HG03025 (cell line): ENCODE measurements around the gene PHF3.

Source experiments
- ATAC-seq: cut with Tn5 transposase; IDR thresholded peaks from one replicate; pipeline ENCODE4 v1.9.1; 2021; ENCODE audit warnings: mild to moderate bottlenecking, moderate library complexity; ENCODE audit not compliant: unreplicated experiment, low FRiP score

The PHF3 gene

GRCh38 chr6:63635588-63636517 lies at the start of gene PHF3:
TSS of gene PHF3 (plus strand) at chr6:63635802. CDS start at chr6:63646552, 10,750 bp downstream.
- peak; percentile 86 for ATAC-seq

- ATAC-seq, result no peak
Measured at GRCh38 chr6:63589952-63590411, 45.6 kb upstream of the PHF3 start.

- ATAC-seq, result no peak
Measured at GRCh38 chr6:63592886-63593285, 42.7 kb upstream of the PHF3 start.

GRCh38 chr6:63597141-63598048 lies 38.2 kb upstream of the PHF3 start:
- no peak for ATAC-seq

GRCh38 chr6:63598049-63599036 lies 37.3 kb upstream of the PHF3 start:
- peak; percentile 100 for ATAC-seq

- ATAC-seq, result no peak
Measured at GRCh38 chr6:63599243-63599642, 36.4 kb upstream of the PHF3 start.

- no peak for ATAC-seq
Measured at GRCh38 chr6:63600136-63600535, 35.5 kb upstream of the PHF3 start.

- ATAC-seq, result no peak
Measured at GRCh38 chr6:63609231-63609630, 26.4 kb upstream of the PHF3 start.

GRCh38 chr6:63610944-63611343 lies 24.7 kb upstream of the PHF3 start:
- ATAC-seq, result no peak

- no peak for ATAC-seq
Measured at GRCh38 chr6:63611560-63611959, 24.0 kb upstream of the PHF3 start.

- ATAC-seq, result no peak
Measured at GRCh38 chr6:63615590-63615989, 20.0 kb upstream of the PHF3 start.

GRCh38 chr6:63624091-63624490 lies 11.5 kb upstream of the PHF3 start:
- ATAC-seq, result no peak

GRCh38 chr6:63630466-63630865 lies 5.1 kb upstream of the PHF3 start:
- no peak for ATAC-seq

- ATAC-seq, result no peak
Measured at GRCh38 chr6:63634630-63635029, 972 bp upstream of the PHF3 start.

- ATAC-seq, result peak; percentile 31
Measured at GRCh38 chr6:63635215-63635587, 401 bp upstream of the PHF3 start.

- peak; percentile 9 for ATAC-seq
Measured at GRCh38 chr6:63636518-63637021, 968 bp downstream of the PHF3 start.

- ATAC-seq, result no peak
Measured at GRCh38 chr6:63637865-63638445, 2.4 kb downstream of the PHF3 start.

- ATAC-seq, result no peak
Measured at GRCh38 chr6:63640062-63640461, 4.5 kb downstream of the PHF3 start.

GRCh38 chr6:63643862-63644261 lies 8.3 kb downstream of the PHF3 start:
- no peak for ATAC-seq
